T-helper 2 cell (primary cell): ENCODE results near the gene SH3PXD2A.

Source experiments
- DNase-seq, 5 experiments: peaks; one replicate each; pipeline versions ENCODE4 v3.0.0 to v3.0.0-alpha.2; 2012 to 2022

Gene SH3PXD2A

GRCh38 chr10:103807996-103808395 lies 47.4 kb downstream of the SH3PXD2A start:
- no peak for DNase-seq

- no peak for DNase-seq
Measured at GRCh38 chr10:103806395-103807187, 48.8 kb downstream of the SH3PXD2A start.

- no peak for DNase-seq
Measured at GRCh38 chr10:103805781-103806180, 49.6 kb downstream of the SH3PXD2A start.

GRCh38 chr10:103804871-103805270 lies 50.5 kb downstream of the SH3PXD2A start:
- no peak for DNase-seq

- peak in 2 of 5 experiments; percentile 13 to 93 for DNase-seq
Measured at GRCh38 chr10:103803941-103804340, 51.4 kb downstream of the SH3PXD2A start.

- DNase-seq = no peak
Measured at GRCh38 chr10:103802637-103803353, 52.6 kb downstream of the SH3PXD2A start.

- no peak for DNase-seq
Measured at GRCh38 chr10:103802081-103802480, 53.3 kb downstream of the SH3PXD2A start.

- DNase-seq = peak in 3 of 5 experiments; percentile 5 to 88 (median 41)
Measured at GRCh38 chr10:103800789-103801540, 54.4 kb downstream of the SH3PXD2A start.

- no peak for DNase-seq
Measured at GRCh38 chr10:103800089-103800488, 55.3 kb downstream of the SH3PXD2A start.

- DNase-seq = no peak
Measured at GRCh38 chr10:103799341-103799740, 56.0 kb downstream of the SH3PXD2A start.

GRCh38 chr10:103798511-103798910 lies 56.9 kb downstream of the SH3PXD2A start:
- DNase-seq = no peak

- no peak for DNase-seq
Measured at GRCh38 chr10:103797857-103798256, 57.5 kb downstream of the SH3PXD2A start.

GRCh38 chr10:103795634-103796270 lies 59.6 kb downstream of the SH3PXD2A start:
- DNase-seq = no peak

- no peak for DNase-seq
Measured at GRCh38 chr10:103794996-103795395, 60.4 kb downstream of the SH3PXD2A start.

- no peak for DNase-seq
Measured at GRCh38 chr10:103793920-103794883, 61.2 kb downstream of the SH3PXD2A start.

GRCh38 chr10:103793429-103793828 lies 61.9 kb downstream of the SH3PXD2A start:
- DNase-seq = no peak

GRCh38 chr10:103792547-103792946 lies 62.8 kb downstream of the SH3PXD2A start:
- DNase-seq = peak in 1 of 5 experiments; percentile 30

GRCh38 chr10:103791858-103792257 lies 63.5 kb downstream of the SH3PXD2A start:
- DNase-seq = no peak

GRCh38 chr10:103791291-103791690 lies 64.1 kb downstream of the SH3PXD2A start:
- no peak for DNase-seq

- DNase-seq = no peak
Measured at GRCh38 chr10:103790580-103790979, 64.8 kb downstream of the SH3PXD2A start.

- no peak for DNase-seq
Measured at GRCh38 chr10:103789771-103790201, 65.6 kb downstream of the SH3PXD2A start.
